LoVo (cell line): ENCODE results near the gene LCK.

Experiments used
- DNase-seq: peaks from one replicate; pipeline ENCODE4 v3.0.0-alpha.2; 2016; ENCODE audit warnings: low spot score

Gene LCK

DNA sequence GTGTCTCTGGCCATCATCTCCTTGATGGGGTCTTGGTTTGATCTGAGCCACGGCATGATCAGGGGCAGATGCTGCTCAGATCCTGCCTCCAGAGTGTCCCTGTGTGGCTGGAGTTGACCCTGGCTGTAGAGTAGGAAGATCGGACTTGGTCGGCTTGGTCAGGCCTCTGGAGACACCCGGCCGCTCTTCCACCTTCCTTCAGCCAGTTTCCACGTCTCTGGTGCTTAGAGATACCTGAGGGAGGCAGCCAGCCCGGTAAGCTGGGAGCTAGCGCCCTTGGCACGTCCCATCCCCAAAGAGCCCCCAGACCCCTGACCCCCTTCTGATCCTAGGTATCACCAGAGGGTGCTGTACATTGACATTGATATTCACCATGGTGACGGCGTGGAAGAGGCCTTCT is 76.1 kb downstream of the LCK start:
- DNase-seq = no peak

DNA sequence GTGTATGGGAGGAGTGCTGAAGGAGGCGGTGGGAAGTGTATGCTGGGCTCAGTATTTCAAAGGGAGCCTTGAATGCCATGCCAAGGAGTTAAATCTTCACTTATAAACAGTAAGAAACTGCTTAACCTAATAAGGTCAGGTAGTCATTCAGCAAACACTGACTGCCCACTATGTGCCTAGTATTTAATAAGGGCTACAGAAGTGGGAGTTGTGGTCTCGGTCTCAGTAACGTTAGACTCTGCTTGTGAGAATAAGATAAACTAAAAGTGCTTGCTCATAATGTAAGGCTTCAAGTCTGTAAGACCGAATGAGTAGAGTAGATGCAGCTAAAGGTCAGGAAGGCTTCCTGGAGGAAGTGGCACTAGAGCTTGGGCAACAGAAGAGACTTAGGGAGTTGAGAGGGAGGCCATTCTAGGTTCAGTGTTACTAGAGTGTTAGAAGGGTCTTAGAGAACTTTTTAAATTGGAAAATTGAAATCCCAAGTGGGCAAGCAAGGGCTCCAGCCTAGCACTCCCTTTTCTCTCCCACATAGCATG is 78.9 kb downstream of the LCK start:
- DNase-seq = no peak

DNA sequence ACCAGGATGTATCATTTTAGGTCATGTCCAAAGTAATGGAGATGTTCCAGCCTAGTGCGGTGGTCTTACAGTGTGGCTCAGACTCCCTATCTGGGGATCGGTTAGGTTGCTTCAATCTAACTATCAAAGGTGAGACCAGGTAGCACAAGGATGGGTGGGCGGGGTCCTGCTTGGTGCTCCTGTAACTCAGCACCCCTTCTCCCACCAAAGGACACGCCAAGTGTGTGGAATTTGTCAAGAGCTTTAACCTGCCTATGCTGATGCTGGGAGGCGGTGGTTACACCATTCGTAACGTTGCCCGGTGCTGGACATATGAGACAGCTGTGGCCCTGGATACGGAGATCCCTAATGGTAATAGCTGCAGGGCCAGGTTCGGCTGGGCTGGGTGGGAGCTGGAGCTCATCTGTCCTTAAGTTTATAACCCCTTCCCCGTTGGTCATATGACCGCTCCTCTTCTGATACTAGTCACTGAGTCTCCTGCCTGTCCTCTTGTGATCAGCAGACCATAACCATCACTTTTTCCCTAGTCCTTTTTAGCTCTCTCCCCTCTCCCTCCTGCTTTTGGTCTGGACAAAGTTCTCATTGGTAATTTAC is 79.6 kb downstream of the LCK start:
- DNase-seq = no peak

DNA sequence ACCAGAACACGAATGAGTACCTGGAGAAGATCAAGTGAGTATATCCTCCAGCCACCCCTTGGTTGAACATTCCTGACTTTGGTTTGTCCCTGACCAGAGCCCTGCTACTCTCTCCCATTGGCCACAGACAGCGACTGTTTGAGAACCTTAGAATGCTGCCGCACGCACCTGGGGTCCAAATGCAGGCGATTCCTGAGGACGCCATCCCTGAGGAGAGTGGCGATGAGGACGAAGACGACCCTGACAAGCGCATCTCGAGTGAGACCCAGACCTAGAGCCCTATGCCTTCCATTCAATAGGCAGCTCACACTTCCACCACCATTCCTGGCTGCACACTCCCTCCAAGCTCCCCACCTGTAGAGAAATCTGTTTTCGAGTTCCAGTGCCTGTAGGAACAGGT is 80.5 kb downstream of the LCK start:
- no peak for DNase-seq

DNA sequence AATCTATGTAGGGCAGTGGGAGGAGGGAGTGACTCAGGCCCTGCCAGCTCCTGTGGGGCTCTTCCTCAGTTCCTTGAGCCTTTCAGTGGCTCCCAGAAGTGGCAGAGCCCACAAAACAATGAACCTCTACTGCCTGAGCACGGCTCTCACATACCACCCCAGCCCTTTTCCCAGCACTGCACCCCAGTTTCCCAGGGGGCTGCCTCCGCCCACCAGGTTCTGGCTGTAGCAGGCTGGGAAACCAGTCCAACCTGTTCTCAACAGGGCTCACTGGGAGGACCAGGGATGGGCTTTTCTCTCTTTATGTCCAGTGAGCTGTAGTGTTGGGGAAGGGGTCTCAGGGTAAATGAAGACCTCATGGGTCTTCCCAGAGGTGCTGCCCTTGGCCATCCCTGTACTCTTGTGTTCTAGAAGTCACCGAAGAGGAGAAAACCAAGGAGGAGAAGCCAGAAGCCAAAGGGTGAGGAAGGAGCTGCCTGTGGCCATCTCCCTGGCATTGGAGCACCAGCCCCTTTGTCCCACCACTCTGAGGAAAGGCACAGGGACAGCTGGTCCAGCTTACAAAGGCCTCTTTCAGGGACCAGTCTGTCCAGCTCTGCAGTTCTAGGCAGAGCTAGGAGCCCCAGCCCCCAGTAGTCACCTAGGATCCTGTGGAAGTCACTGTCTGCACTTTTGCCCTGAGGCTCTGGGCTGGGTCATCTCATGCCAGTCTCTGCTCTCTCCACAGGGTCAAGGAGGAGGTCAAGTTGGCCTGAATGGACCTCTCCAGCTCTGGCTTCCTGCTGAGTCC is 81.4 kb downstream of the LCK start:
- no peak for DNase-seq

DNA sequence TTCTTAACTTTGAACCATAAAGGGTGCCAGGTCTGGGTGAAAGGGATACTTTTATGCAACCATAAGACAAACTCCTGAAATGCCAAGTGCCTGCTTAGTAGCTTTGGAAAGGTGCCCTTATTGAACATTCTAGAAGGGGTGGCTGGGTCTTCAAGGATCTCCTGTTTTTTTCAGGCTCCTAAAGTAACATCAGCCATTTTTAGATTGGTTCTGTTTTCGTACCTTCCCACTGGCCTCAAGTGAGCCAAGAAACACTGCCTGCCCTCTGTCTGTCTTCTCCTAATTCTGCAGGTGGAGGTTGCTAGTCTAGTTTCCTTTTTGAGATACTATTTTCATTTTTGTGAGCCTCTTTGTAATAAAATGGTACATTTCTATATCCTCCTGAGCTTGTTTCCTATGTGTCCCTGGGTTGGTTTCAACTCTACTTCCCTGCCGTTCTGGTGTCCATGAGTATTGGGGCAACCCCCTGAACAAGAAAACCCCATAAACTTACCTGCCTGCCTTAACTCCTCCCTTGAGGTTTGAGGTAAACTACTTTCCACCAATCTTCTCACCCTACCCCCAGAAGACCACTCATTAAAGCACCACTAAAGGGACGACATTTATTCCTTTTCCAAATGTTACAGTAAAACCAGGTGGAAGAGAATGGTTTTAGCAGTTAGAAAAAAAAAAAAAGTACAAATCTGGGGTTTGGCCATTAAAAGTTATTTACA is 82.3 kb downstream of the LCK start:
- no peak for DNase-seq

DNA sequence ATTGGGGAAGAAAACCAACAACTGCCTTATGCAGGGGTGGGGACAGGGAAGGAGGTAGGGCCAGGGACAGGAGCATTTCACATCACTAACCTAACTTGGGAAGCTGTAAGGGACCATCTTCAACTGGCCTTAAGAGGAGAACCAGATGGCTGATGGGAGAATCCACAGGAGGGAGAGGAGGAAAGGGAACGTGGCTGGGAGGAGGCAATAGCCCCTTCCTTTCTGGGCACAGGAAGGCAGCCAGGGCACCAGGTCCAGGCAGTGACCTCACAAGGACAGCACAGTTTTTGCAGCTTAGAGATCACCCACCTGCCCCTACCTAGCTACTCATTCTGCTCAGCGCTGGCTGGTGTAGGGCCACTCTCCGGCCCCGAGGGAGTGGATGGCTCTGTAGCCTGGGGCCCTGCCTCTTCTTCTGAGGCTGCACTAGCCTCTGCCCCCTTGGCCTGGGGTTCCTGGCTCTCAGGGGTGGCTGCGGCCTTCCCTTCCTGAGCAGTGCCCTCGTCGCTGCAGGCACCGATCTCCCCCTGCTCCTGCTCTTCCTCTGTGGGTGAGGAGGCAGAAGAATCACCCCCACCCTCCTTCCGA is 83.3 kb downstream of the LCK start:
- DNase-seq = no peak

DNA sequence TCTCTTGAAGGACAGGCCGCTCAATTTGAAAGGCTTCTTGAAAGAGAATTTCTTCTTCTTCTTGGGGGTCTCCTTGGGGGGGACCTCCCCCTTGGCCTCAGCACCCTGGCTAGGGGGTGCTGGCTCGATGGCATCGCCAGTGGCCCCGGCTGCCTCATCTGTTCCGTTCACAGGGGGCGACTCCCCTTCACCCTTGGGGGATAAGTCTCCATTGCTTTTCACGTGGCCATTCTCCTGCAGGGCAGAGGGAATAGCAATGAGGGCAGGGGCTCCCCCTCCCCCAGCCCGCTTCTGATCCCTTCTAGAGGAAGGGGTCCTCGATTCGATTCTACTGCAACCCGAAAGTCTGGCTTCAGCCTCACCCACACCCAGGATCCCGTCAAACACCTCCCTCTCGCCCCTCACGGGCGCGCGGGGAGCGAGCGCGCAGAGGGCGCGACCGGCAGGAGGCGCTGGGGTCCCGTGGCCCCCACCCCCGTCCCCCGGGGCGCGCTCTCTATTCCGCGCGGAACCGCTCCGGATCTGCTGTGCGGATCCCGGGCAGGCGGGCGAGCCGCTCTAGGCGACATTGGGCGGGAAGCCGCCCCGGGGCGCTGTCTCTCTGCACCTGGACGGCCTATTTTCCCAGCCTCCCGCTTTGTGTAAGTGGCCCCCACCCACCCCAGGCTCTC is 83.9 kb downstream of the LCK start:
- peak; percentile 34 for DNase-seq

DNA sequence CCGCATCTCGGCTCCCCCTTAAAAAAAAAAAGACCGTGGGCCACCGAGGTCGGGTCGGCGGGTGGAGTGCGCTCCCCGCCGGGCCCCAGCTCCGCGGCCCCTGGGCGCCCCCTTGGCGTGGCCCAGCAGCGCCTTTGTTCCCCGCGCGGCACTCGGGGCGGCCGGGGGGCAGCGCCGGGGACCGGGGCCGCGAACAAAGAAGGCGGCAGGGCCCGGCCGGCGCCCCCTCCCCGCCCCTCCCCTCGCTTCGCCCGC is 84.4 kb downstream of the LCK start:
- no peak for DNase-seq
